Parathyroid adenoma (tissue), 2 donors: Measurements from ENCODE around the gene GSG1L2.

Source experiments
- H2AFZ ChIP-seq: fragments of 300-600 bp; sonication (generic); one replicate; pipeline ENCODE4 v1.7.0; 2017; ENCODE audit warnings: antibody characterized with exemption, mild to moderate bottlenecking
- H3K27ac ChIP-seq: fragments of 300-600 bp; sonication (generic); one replicate; pipeline ENCODE4 v1.7.0; 2017
- H3K27me3 ChIP-seq: fragments of 300-600 bp; sonication (generic); one replicate; pipeline ENCODE4 v1.7.0; 2017; ENCODE audit warnings: low read length; ENCODE audit not compliant: control insufficient read depth, insufficient read depth
- H3K36me3 ChIP-seq: fragments of 300-600 bp; sonication (generic); one replicate; pipeline ENCODE4 v1.7.0; 2017; ENCODE audit warnings: low read length; ENCODE audit not compliant: control insufficient read depth, insufficient read depth
- H3K4me1 ChIP-seq: fragments of 300-600 bp; sonication (generic); one replicate; pipeline ENCODE4 v1.7.0; 2017; ENCODE audit warnings: control low read depth
- H3K4me2 ChIP-seq: fragments of 300-600 bp; sonication (generic); one replicate; pipeline ENCODE4 v1.7.0; 2017; ENCODE audit warnings: low read length
- H3K4me3 ChIP-seq: fragments of 300-600 bp; sonication (generic); one replicate; pipeline ENCODE4 v1.7.0; 2017; ENCODE audit warnings: low read depth, low read length
- H3K79me2 ChIP-seq: fragments of 300-600 bp; sonication (generic); one replicate; pipeline ENCODE4 v1.7.0; 2017; ENCODE audit warnings: control low read depth
- H3K9ac ChIP-seq: fragments of 300-600 bp; sonication (generic); one replicate; pipeline ENCODE4 v1.7.0; 2017; ENCODE audit warnings: mild to moderate bottlenecking
- H3K9me3 ChIP-seq: fragments of 300-600 bp; sonication (generic); one replicate; pipeline ENCODE4 v1.7.0; 2017; ENCODE audit warnings: low read length; ENCODE audit not compliant: control insufficient read depth
- CTCF ChIP-seq: fragments of 300-600 bp; sonication (generic); IDR thresholded peaks from one replicate; pipeline ENCODE4 v1.7.0; 2017; ENCODE audit warnings: antibody characterized with exemption, mild to moderate bottlenecking
- donor health status: primary hyperparathyroidism.

The GSG1L2 gene

GRCh38 chr17:9824094-9824493 lies 2.2 kb upstream of the GSG1L2 start:
- Histone ChIP-seq H3K9ac (no peak overlapping the region), H2AFZ (no peak overlapping the region), H3K27me3 (no peaks in the 10 kb centered on the region), H3K27ac (no peak overlapping the region), H3K36me3 (no peaks in the 10 kb centered on the region), H3K79me2 (no peaks in the 10 kb centered on the region), H3K4me1 (no peaks in the 10 kb centered on the region), H3K4me2 (no peak overlapping the region), H3K9me3 (no peaks in the 10 kb centered on the region), H3K4me3 (no peak overlapping the region)
- no peak for TF ChIP-seq CTCF

GRCh38 chr17:9820448-9820847 lies 1.4 kb downstream of the GSG1L2 start:
- Histone ChIP-seq H3K9ac (no peak overlapping the region), H3K4me1 (no peaks in the 10 kb centered on the region), H3K9me3 (no peaks in the 10 kb centered on the region), H3K36me3 (no peaks in the 10 kb centered on the region), H3K79me2 (no peaks in the 10 kb centered on the region), H3K4me3 (no peak overlapping the region), H3K27me3 (no peaks in the 10 kb centered on the region), H2AFZ (no peak overlapping the region), H3K4me2 (no peak overlapping the region), H3K27ac (no peak overlapping the region)
- no peak for TF ChIP-seq CTCF

GRCh38 chr17:9818760-9819159 lies 3.1 kb downstream of the GSG1L2 start:
- H3K79me2 ChIP-seq, result no peaks in the 10 kb centered on the region
- no peak overlapping the region for H3K9ac ChIP-seq
- no peaks in the 10 kb centered on the region for H3K9me3 ChIP-seq
- TF ChIP-seq CTCF, result no peak
- H3K4me2 ChIP-seq, result no peak overlapping the region
- no peaks in the 10 kb centered on the region for H3K27me3 ChIP-seq
- H3K36me3 ChIP-seq, result no peaks in the 10 kb centered on the region
- no peaks in the 10 kb centered on the region for H3K4me1 ChIP-seq
- H2AFZ ChIP-seq, result no peak overlapping the region
- H3K4me3 ChIP-seq, result no peak overlapping the region
- H3K27ac ChIP-seq, result no peak overlapping the region

GRCh38 chr17:9817086-9817485 lies 4.8 kb downstream of the GSG1L2 start:
- H3K9me3 ChIP-seq, result no peaks in the 10 kb centered on the region
- no peak overlapping the region for H2AFZ ChIP-seq
- no peak overlapping the region for H3K4me2 ChIP-seq
- no peak overlapping the region for H3K4me3 ChIP-seq
- H3K36me3 ChIP-seq, result no peaks in the 10 kb centered on the region
- no peak overlapping the region for H3K27ac ChIP-seq
- no peaks in the 10 kb centered on the region for H3K79me2 ChIP-seq
- no peaks in the 10 kb centered on the region for H3K4me1 ChIP-seq
- H3K27me3 ChIP-seq, result no peaks in the 10 kb centered on the region
- no peak for TF ChIP-seq CTCF
- no peak overlapping the region for H3K9ac ChIP-seq

- Histone ChIP-seq H3K4me1 (no peaks in the 10 kb centered on the region), H2AFZ (no peak overlapping the region), H3K9me3 (no peaks in the 10 kb centered on the region), H3K27ac (no peak overlapping the region), H3K36me3 (no peaks in the 10 kb centered on the region), H3K4me2 (no peak overlapping the region), H3K9ac (no peak overlapping the region), H3K4me3 (no peak overlapping the region), H3K79me2 (no peaks in the 10 kb centered on the region), H3K27me3 (no peaks in the 10 kb centered on the region)
- no peak for TF ChIP-seq CTCF
Measured at GRCh38 chr17:9816472-9816871, 5.4 kb downstream of the GSG1L2 start.
